Endometrial microvascular endothelial cells (primary cell): ENCODE data around the gene TSFM. TPM values are rescaled to one million over a fixed set of nuclear protein-coding genes. Genes with fewer than 3 reads are reported as not detected.

Source experiments
- in situ Hi-C: cut with HindIII; loops from 2 replicates; pipeline ENCODE4 v1.10.0; 2017; ENCODE audit warnings: low sequenced_read_pairs, low pct_unique_long_range_greater_than_20kb; ENCODE audit errors: inconsistent ontology term
- total RNA-seq: library from RNA; depleted of rRNA; stranded (reverse); fragments of >200 nt; gene quantifications from one replicate; pipeline ENCODE4 v1.2.3, GENCODE V29; 2015; ENCODE audit errors: inconsistent ontology term

The TSFM gene
- total RNA-seq, 1 donor from 2014 or later, result 45.9 TPM

GRCh38 chr12:57744777-57745484, 37.7 kb upstream of the TSFM start, which contains the start of gene TSPAN31:
TSS of gene TSPAN31 (plus strand) at chr12:57745039. CDS start at chr12:57745155, 116 bp downstream.
- in situ Hi-C loops, result no loop called here

- in situ Hi-C loops, result no loop called here
These were observed 37.1 kb upstream of the TSFM start for GRCh38 chr12:57745485-57745881.

GRCh38 chr12:57746025-57746424, 36.6 kb upstream of the TSFM start:
- in situ Hi-C loops, result no loop called here

DNA sequence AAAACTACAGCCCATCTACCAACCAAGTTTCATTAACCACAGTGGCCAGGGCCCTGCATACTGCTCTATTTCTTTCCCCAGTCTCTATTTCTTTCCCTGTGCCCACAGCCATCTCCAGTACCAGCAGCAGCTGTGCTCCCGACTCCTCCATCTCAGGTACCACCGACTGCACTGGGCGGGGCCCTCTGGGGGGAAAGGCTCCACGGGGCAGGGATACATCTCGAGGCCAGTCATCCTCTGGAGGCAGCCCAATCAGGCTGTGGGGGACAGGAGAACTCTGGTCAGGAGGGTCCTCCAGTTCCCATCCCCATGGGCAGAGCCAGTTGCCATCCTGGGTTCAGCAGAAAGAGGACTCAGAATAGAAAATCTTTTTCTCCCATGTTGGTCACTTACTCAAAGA, 33.5 kb upstream of the TSFM start:
- in situ Hi-C loops, result no loop called here

DNA sequence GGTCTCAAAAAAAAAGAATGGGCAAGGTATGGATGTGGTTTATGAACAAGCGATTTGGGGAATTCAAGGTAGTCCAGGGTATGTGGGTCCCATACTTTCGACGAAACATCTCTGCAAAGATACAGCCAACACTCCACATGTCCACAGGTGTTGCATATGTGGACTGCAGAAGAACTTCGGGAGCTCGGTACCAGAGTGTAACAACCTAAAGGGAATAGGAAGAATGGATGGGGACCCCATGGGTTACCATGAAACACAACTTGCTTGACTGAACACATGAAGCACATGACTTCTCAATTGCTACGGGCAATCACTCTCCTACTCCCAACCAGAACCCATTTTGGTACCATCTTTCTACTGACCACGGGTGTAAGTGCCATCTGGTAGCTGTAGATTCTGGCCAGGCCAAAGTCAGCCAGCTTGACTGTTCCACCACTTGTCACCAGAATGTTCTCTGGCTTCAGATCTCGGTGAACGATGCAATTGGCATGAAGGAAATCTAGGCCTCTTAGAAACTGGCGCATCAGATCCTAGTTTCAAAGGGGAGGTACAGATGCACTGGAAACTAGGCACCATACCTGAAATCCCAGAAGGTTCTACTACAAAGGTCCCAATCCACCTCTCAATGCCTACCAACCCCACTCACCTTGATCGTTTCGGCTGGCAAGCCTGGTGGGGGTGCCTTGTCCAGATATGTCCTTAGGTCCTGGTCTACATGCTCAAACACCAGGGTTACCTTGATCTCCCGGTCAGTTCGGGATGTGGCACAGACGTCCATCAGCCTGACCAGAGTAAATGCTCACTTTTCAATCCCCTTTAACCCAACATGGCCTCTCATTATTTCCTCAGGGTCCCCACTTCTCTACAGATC, 31.8 kb upstream of the TSFM start:
- in situ Hi-C loops, result no loop called here

DNA sequence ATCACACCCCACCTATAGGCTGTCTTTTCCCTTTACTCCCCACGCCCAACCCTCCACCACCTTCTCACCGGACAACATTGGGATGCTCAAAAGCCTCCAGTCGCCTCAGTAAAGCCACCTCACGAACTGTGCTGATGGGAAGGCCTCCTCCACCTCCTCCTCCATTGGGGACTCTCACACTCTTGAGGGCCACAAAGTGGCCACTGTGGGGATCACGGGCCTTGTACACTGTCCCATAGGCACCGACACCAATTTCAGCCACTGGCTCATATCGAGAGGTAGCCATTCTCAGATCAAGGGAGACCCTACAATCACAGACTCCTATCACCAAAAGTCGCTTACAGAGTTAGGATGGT, 31.2 kb upstream of the TSFM start:
- in situ Hi-C loops, result no loop called here

- in situ Hi-C loops, result no loop called here
These were observed 30.6 kb upstream of the TSFM start, which contains the start of gene CDK4 for GRCh38 chr12:57751788-57752667. TSS of gene CDK4 (minus strand) at chr12:57752310. CDS start at chr12:57751717, 593 bp downstream.

DNA sequence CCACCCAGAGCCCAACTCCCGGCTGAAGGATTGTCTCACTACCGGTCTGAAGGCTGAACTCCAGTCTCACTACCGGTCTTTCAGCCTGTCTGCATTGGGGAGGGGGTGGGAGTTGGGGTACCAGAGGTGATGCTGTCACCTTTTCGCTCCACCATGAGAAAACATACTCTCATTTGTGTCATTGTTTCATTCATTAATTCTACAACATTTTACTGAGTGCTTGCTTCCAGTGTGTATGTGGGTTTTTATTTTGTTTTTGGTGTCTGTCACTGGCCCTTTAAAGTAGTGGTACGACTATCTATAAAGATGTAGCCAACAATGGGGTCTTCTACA, 30.0 kb upstream of the TSFM start:
- in situ Hi-C loops, result no loop called here

GRCh38 chr12:57753756-57754337, 28.7 kb upstream of the TSFM start:
- in situ Hi-C loops, result no loop called here

GRCh38 chr12:57754411-57755193, 28.0 kb upstream of the TSFM start, which contains the start of gene MARCHF9:
TSS of gene MARCHF9 (plus strand) at chr12:57755103. CDS start at chr12:57755529, 426 bp downstream.
- in situ Hi-C loops, result no loop called here

GRCh38 chr12:57755194-57755453, 27.5 kb upstream of the TSFM start:
- in situ Hi-C loops, result no loop called here

DNA sequence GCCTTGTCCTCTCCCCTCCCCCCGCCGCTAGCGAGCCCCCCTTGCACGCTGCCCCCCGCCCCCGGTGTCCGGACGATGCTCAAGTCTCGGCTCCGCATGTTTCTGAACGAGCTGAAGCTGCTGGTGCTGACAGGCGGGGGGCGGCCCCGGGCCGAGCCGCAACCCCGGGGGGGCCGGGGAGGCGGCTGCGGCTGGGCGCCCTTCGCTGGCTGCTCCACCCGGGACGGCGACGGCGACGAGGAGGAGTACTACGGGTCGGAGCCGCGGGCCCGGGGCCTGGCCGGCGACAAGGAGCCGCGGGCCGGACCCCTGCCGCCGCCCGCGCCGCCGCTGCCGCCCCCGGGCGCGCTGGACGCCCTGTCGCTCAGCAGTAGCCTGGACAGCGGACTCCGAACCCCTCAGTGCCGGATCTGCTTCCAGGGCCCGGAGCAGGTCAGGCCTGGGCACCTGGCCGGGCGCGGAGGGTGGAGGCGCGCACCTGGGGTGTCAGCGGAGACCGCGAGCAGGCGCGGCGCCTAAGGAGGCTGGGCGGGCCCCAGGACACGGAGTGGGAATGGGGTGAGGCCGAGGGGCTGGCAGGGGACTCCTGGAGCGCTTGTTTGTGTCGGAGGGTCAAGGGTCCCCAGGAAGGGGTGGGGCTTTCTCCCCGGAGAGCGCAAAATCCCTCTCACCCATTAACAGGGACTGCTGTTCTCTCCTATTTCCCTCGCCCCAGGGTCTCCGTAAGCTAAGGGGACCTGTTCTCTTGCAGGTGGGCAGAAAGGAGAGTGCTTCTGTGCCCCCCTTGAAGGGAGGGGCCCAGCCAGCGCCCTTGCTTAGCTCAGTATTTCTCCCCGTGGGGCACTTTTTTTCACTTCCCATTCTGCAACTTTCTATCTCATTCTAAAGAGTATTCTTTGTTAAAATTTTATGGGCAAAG, 26.9 kb upstream of the TSFM start:
- in situ Hi-C loops, result no loop called here

GRCh38 chr12:57756406-57757341, 25.9 kb upstream of the TSFM start:
- in situ Hi-C loops, result no loop called here

- in situ Hi-C loops, result no loop called here
These were observed 24.8 kb upstream of the TSFM start for GRCh38 chr12:57757771-57758170.

GRCh38 chr12:57758552-57759359, 23.8 kb upstream of the TSFM start:
- in situ Hi-C loops, result no loop called here
